Nephron (organoid): Measurements from ENCODE around the gene NCAM2.

Source experiments
- H3K27ac Mint-ChIP-seq, 3 experiments: 2 replicates each; pipeline ENCODE4 v1.8.0; 2020; ENCODE audit warnings: mixed read lengths in 3 of 3, mild to moderate bottlenecking in 2 of 3, moderate library complexity in 1 of 3
- H3K27me3 Mint-ChIP-seq: 2 replicates; pipeline ENCODE4 v1.8.0; 2021; ENCODE audit warnings: low read depth, mild to moderate bottlenecking, moderate library complexity, mixed read lengths
- H3K36me3 Mint-ChIP-seq: 2 replicates; pipeline ENCODE4 v1.8.0; 2020; ENCODE audit warnings: low read depth, mixed read lengths
- H3K4me1 Mint-ChIP-seq: 2 replicates; pipeline ENCODE4 v1.8.0; 2020; ENCODE audit warnings: mixed read lengths
- H3K4me3 Mint-ChIP-seq, 3 experiments: 2 replicates each; pipeline ENCODE4 v1.8.0; 2020; ENCODE audit warnings: mild to moderate bottlenecking in 3 of 3, mixed read lengths in 3 of 3, moderate library complexity in 2 of 3
- H3K9me3 Mint-ChIP-seq: 2 replicates; pipeline ENCODE4 v1.8.0; 2020; ENCODE audit warnings: mixed read lengths
- TF ChIP-seq, protein P1 (sequence below), 3 experiments: fragments of 200-600 bp; sonication (generic); IDR thresholded peaks; one replicate each; pipeline ENCODE4 v1.5.0; 2021; ENCODE audit warnings: antibody characterized with exemption in 3 of 3; ENCODE audit not compliant: unreplicated experiment in 3 of 3

Gene NCAM2

DNA sequence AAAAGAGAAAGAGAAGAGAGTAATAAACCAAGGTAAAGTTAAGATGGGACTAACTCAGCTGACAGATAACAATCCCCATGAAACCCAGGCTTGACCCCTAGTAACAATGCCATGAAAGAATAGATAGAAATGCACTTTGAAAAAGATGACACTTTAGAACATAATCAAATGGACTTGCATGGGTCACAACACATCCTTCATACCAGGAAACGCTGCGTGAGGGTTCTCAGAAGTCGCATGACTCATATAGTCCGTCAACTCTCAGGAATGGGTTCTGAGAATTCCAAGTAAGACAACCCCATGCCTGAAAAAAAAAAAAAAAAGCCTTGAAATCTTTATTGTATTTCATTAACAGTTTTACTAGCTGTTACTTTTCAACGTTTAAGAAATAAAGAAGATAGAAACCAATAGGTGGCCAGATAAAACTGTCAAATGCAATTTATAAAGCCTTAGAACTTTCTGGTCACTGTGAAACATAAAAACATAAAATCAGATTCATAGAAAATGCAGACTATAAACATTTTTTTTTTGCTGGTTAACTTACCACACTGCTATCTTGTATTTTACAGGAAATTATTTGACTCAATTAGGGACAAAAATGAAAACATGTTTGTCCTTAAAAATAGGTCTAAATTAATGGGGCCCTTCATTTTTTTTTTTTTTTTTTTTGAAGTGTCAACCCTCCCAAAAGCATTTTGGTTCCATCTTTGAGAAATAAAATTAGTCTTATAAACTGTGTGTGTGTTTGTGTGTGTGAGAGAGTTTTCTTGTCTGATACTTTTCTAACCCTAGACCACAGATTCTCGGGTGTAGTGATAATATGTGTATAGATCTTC lies 202.1 kb downstream of the NCAM2 start:
- Mint-ChIP-seq H3K36me3 (no peaks in the 10 kb centered on the region), H3K27me3 (no peaks in the 10 kb centered on the region), H3K27ac (no peak overlapping the region), H3K9me3 (no peaks in the 10 kb centered on the region), H3K4me1 (no peaks in the 10 kb centered on the region), H3K4me3 (no peak overlapping the region)
- TF ChIP-seq, protein P1, sequence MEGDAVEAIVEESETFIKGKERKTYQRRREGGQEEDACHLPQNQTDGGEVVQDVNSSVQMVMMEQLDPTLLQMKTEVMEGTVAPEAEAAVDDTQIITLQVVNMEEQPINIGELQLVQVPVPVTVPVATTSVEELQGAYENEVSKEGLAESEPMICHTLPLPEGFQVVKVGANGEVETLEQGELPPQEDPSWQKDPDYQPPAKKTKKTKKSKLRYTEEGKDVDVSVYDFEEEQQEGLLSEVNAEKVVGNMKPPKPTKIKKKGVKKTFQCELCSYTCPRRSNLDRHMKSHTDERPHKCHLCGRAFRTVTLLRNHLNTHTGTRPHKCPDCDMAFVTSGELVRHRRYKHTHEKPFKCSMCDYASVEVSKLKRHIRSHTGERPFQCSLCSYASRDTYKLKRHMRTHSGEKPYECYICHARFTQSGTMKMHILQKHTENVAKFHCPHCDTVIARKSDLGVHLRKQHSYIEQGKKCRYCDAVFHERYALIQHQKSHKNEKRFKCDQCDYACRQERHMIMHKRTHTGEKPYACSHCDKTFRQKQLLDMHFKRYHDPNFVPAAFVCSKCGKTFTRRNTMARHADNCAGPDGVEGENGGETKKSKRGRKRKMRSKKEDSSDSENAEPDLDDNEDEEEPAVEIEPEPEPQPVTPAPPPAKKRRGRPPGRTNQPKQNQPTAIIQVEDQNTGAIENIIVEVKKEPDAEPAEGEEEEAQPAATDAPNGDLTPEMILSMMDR (IDR thresholded peaks at IDR 0.05; ENCODE audit: unreplicated experiment in 3 of 3), result no peak

DNA sequence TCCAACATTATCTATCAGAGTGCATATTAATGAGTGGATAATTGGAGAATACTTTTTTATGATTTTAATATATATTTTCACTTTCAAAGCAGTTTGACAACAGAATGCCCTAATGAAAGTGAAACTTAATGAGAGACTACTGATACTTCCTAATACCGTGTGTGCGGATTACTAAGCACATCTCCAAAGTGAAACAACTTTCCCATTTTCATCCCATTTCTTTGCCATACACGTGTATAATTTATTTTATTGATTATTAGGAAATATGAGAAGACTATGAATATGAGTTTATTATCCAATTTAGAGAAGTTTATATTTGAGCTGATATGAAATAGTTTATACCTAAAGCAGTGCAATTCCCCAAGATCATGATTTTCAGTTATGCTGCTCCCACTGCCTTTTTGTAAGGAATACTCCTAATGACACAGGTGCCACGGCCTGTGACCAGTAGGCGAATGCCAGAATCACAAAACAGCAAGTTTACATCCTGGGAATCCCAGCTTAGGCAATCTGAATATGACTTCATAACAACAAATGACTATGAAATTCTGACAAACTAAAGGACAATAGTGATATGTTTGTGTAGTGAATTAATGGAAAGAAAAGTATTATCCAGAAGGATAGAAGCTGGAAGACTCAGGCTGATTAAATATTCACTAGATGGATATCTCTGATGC lies 202.9 kb downstream of the NCAM2 start:
- Mint-ChIP-seq H3K27me3 (no peaks in the 10 kb centered on the region), H3K36me3 (no peaks in the 10 kb centered on the region), H3K4me3 (no peak overlapping the region)

DNA sequence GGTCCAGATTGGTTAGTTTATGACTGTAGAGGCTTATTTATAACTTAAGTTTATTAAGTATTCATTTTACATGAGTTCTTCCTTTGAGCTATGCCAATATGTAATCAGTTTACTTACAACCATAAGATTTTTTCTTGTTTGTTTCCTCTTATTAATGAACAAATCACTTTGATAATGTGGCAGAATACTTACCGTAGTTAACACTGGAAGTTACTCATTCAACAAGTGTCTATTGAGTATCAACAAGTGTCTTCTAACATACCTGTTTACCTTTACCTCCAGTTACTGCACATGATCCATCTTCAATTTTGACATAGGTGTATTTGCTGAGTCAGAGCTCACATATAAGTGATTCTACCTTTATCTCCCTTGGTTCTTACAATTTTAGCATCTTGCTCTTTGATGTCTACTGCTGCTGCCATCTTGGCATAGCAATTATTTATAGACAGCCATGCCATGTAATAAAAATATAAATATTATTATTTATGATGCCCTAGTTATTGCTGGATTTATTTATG lies 205.7 kb downstream of the NCAM2 start:
- Mint-ChIP-seq H3K27ac (no peak overlapping the region), H3K27me3 (no peaks in the 10 kb centered on the region), H3K4me1 (no peaks in the 10 kb centered on the region), H3K36me3 (no peaks in the 10 kb centered on the region), H3K4me3 (no peak overlapping the region), H3K9me3 (no peaks in the 10 kb centered on the region)
- TF ChIP-seq, protein P1 (IDR thresholded peaks at IDR 0.05; ENCODE audit: unreplicated experiment in 3 of 3), result no peak

More for the DNA sequence above, 202.9 kb downstream of the NCAM2 start:
- H3K9me3 Mint-ChIP-seq, result no peaks in the 10 kb centered on the region
- H3K4me1 Mint-ChIP-seq, result no peaks in the 10 kb centered on the region
- TF ChIP-seq, protein P1 (IDR thresholded peaks at IDR 0.05; ENCODE audit: unreplicated experiment in 3 of 3), result no peak
- H3K27ac Mint-ChIP-seq, result no peak overlapping the region

DNA sequence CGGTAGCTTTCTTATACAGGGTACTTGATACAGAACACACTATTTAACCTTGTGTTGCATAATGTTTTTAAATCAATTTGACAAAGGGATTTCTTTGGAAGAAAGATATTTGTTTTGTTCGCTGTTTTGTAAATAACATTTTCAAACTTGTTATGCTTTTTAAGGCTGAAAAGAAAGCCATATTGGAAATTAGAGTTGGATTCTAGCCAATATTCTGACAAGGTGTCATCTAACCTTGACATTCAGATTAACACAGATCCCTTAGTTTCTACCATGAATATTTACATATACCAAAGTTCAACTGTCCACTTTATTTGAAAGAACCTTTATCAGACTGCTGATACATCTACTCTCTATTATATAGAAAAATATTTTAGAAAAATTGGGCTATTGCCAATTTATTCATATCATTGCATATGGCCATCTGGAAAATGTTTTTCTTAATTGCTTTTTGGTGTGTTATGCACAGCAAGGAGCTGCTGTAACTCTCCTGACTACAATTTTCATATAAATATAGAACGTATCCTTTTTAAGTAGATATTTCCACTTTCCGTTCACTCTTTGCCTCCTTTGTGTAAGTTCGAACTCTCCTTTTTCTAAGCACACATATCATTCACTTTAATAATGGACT lies 206.3 kb downstream of the NCAM2 start:
- H3K9me3 Mint-ChIP-seq, result no peaks in the 10 kb centered on the region
- H3K27ac Mint-ChIP-seq, result no peak overlapping the region
- H3K4me3 Mint-ChIP-seq, result no peak overlapping the region
- TF ChIP-seq, protein P1 (IDR thresholded peaks at IDR 0.05; ENCODE audit: unreplicated experiment in 3 of 3), result no peak
- no peaks in the 10 kb centered on the region for H3K4me1 Mint-ChIP-seq
- H3K36me3 Mint-ChIP-seq, result no peaks in the 10 kb centered on the region
- no peaks in the 10 kb centered on the region for H3K27me3 Mint-ChIP-seq

DNA sequence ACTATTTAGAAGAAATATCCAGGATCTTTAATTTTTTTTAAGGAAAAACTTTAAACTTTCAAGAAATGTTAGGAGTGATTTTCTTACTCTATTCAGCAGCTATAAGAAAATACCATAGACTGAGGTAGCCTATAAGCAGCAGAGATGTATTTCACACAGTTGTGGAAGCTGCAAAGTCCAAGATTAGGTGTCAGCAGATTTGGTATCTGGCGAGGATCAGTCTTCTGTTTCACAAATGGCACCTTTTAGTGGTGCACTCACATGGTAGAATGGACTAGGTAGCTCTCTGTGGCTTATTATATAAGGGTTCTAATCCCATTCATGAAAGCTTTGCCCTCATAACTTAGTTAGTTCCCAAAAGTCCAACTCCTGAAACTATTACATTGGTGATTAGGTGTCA lies 207.4 kb downstream of the NCAM2 start:
- H3K27me3 Mint-ChIP-seq, result no peaks in the 10 kb centered on the region
- H3K4me1 Mint-ChIP-seq, result no peaks in the 10 kb centered on the region
- no peak overlapping the region for H3K4me3 Mint-ChIP-seq
- no peaks in the 10 kb centered on the region for H3K36me3 Mint-ChIP-seq
- H3K27ac Mint-ChIP-seq, result no peak overlapping the region
- no peaks in the 10 kb centered on the region for H3K9me3 Mint-ChIP-seq
- TF ChIP-seq, protein P1 (IDR thresholded peaks at IDR 0.05; ENCODE audit: unreplicated experiment in 3 of 3), result no peak
